Measurements from ENCODE around the gene CBX8.
A peak's percentile ranks its signal among the peaks of the same experiment; 100 is the strongest.

Gene CBX8

DNA sequence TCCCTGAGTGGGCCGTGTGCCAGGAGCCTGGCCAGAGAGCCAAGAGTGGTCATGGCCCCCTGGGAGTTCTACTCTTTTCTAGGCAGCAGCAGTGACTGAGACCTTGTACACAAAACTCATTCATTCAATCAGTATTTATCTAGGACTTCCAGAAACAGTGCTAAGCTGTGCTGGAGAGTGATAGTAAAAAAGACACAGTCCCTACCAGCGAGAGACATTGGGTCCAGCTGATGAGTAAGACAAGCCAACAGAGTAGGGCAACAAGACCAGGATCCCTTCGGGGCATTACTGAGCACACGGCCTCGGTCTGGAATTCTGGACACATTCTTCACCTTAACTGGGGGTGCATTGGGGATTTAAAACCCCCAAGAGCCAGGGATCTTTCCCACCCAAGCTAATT is 22.2 kb upstream of the CBX8 start:
- no peak for DNase-seq

DNA sequence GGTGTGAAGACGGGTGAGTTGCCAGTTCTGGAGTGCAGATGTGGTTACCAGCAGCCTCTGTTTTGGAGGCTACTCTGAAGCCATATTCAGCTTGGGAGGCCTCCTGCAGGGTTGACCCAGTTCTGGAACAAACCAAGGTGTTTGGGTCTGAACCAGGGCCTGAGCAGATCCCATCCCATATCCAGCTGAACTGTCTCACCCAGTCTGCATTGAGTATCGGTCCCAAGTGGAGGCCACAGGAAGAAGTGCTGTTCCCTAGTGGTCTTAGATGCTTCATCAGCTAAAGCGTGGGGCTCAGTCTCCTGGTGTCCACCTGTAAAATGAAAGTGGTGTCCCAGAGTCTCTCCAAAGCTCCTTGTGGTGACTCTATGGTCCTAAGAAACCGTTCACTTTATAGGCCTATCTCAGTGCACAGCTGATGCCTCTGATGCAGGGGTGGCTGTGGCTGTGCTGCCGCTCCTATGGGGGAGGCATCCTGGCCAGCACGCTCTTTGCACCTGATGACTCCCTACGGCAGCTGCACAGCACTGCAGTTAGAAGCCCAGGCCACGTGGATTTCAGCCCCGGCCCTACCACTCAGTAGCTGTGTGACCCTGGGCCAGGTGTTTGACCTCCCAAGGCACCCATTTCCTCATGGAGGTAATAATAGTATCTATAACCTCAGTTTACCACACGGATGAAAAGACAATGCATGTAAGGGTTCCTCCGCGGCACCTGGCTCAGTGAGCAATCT is 21.3 kb upstream of the CBX8 start:
- no peak for DNase-seq

DNA sequence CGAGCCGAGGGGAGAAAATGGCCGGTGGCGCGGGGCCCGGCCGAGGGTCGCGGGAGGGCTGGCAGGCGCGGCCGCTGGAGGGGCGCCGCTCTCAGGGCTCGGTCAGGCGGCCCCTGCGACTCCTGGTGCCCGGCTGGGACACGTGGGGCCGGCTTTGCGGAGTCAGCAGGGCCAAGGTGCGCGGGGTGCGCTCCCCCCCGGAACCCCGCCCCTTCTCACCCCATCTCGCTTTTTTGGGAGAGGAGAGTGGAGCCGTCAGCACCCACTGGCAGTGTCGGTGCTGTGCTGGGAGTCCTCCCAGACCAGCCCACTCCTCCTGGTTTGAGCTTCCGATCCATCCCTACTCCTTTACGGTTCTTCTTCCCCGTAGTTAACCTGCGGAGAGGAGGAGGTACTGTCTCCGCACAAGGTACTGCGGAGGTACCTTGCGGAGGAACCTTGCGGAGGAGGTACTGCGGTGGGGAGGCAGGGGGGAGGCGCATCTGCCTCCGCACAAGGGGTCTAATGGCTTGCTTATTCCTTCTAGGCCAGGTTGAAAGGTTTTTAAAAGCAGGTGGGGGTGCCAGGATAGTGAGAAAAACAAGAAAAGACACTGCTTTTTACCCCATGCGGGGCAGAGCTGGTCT is 19.1 kb upstream of the CBX8 start:
- no peak for DNase-seq

DNA sequence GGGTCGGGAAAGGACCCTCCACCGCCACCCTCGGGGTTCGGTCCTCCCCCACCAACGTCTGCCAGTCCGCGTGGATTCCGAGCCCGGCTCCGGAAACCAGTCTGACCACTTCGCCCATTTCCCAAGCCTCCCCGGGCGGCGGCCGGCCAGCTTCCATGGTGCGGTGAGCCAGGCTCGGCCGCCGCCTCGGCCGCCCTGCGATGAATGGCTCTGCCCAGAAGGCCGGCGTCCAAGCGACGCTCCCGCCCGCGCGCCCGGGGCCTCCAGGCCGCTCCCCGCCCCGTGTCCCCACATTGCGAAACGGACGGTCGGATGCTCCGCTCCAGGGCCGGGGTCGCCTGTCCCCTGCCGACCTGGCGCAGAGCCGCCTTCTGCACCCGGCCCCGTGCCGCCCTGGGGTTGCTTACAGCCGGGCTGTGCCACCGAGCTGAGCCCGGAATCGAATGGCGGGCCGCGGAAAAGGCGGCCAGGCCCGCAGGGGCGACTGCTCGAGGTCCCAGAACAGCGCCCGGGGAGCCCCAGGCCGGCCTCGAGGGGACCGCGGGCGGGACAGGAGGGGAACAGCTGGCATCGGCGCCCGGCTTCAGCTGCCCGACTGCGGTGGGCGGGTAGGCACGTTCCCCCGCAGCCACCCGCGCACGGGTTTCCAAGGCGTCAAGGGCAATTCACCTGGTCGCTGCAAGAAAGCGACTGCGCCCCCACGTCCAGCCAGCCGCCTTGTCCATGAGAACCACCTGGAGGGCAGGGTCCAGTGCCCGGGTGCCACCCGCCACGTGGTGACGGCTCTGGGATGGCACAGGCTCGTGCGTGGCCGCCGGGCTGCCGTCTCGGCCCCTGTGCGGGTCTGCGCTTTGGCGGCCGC is 18.3 kb upstream of the CBX8 start:
- no peak for DNase-seq

DNA sequence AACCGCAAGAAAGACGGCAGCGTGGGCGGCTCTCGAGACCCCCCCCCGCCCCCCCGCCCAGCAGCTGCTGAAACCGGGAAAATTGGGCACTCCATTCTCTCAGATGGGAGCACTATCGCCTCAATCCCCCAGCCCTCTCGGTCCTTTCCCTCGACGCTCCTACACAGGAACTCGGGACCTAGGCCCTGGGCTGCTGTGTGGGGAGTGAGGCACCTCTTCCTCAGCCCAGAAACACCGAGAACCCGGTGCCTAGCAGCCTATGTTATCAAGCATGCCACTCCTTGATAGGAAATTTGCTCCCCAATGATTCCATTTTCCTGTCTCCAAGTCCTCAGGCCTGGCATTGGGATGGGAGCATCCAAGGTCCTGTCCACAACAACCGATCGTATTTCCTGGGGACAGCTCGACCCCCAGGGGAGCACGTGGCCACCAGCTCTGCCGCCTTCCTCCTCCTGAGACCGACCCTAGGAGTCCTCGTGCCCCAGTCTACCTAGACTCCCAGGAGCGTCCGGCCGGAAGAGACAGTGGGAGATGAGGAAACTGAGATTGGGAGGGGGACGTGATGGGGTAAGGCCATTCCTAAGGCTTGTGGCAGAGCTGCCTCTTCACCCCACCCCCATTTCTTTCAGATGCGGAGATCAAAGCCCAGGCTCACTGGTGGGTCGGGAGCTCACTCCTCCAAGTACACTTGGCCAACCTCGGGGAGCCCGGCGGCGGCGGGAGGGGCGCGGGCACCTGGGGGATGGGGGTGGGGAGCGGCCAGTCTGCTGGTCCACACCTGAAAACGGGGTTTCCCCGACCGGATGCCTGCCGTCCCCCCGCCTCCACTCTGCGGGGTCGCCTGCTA is 17.5 kb upstream of the CBX8 start:
- DNase-seq = no peak

DNA sequence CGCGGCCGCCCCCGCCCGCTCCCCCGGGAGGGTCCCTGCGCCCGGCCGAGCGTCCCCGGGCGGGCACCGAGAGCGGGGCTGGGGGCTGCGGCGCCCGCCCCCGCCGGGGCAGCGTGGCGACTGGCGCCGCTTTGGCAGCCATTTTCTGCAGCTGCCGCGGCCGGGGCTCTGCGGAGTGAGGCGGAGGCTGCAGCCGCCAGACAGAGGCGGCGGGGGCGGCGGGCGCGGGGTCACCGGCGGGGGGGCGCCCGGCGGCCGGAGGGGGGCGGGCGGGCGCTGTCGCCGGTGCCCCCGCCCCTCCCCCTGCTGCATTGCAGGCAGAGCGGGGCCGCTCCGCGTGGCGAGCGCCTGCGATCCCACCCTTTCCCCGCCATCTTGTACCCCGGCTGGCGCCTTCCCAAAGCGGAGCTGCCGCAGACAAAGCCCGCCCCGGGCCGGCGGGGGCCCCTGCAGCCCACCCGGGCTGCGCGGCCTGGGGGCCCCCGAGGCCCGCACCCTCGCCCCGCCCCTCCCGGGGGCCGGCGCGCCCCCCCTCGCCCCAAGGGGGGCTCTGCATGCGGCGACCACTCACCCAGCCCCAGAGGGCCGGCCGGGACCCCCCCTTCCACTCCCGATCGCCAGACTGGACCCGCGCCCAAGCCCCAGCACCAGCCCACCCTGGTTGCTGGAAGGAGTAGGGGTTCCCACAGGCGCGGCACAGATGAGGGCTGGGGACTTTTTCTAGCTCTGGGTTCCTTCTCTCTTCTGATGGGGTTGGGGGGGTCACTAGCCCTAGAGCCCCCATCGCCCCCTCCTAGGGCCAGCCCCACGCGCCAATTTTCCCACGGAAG is 16.6 kb upstream of the CBX8 start:
- DNase-seq = no peak

DNA sequence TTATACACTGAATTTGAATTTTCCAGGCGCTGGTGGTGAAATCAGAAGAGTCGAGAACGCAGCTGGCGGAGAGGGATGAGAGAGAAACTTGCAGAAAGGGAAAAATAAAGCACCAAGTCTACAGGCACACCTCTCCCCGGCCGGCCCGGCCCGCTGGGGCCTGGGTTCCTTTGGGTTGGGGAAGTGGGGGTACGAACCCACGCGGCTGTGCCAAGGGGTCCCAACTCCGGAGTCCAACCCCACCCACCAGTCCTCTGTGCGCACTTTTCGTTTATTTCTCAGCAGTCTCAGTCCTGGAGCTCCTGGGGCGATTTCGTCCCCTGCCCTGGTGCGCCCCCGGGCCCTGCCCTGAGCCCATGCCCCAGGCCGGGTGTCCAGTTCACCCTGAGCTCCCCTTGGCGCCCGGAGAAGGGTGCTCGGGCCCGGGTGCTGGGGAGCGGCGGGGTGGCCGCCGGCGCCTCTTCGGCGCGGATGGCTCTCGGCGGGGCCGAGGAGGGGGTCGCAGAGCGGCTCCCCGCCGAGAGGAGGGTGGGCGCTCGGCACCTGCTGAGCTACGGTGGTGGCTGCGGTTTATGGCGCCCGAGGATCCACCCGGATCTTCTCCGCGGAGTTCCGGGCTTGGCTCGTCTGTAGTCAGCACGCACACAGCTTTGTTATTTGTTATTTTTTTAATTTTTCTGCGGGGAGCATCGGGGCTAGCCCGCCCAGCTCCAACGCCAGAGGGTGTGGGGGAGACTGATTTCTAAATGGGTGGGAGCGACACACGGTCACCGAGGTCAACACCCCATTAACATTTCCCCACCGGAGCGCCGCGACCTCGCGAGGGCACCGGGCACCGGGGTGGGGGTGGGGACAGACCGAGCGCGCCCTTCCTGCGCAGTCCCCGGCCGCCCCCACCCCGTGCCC is 15.7 kb upstream of the CBX8 start:
- no peak for DNase-seq

DNA sequence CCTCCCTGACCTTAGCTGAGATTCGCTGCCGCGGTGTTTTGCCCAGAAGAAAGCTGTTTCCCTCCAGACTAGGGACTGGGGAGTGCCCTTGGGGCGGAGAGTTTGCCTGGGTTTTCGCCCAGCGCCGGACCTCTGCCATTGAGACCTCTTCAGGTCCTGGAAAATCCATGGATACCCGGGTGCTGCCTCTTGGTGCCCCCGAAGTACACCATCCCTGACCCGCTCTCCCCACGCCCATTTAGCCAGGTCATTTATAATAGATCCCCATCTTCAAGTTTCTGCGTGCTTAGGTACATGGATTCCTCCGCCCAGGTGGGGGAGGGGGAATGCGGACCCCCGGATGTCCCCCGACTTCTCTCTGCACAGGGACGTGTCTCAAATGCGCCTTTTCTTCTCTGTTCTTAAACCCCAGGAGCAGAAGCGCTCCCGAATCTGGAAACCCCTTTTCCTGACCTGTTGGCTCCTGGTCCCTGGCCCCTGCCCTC is 15.0 kb upstream of the CBX8 start:
- DNase-seq = no peak

DNA sequence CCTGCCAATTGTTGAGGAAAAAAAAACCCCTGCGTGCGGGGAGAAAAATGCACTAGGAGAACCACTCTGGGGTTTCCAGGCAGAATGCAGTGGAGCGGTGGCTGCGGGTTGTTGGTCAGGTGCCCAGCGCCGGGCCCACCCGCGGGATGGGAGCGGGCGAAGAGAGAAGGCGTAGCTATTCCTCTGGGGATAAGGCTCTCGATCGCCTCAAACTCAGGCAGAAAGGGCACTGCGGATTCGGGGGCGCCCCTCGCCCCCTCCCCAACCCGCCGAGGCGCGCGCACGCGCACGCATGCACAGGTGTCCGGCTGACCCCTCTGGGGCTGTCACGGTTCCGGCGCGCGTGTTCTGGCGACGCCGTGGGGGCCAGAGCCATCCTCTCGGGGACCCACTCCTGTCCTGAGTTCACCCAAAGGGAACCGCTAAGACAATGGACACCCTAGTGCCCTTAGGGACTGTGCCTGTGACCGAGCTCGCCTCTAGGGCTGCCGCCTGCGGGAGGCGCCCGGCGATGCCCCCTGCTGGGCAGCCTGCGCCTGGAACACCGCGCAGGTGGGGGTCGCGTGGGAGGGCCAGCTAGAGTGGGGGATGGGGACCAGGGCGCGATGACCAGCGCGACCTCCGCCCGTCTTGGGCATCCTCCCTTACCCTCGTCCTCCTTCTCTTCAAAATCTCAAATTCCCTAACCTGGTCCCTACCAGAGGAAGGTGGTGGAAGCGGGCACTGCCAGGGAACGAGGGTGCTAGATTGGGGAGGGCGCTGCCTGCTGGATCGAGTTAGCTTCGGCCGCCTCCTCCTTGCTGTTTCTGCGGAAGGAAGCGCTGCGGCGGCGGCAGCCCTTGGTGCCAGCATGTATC is 14.4 kb upstream of the CBX8 start:
- DNase-seq = no peak

DNA sequence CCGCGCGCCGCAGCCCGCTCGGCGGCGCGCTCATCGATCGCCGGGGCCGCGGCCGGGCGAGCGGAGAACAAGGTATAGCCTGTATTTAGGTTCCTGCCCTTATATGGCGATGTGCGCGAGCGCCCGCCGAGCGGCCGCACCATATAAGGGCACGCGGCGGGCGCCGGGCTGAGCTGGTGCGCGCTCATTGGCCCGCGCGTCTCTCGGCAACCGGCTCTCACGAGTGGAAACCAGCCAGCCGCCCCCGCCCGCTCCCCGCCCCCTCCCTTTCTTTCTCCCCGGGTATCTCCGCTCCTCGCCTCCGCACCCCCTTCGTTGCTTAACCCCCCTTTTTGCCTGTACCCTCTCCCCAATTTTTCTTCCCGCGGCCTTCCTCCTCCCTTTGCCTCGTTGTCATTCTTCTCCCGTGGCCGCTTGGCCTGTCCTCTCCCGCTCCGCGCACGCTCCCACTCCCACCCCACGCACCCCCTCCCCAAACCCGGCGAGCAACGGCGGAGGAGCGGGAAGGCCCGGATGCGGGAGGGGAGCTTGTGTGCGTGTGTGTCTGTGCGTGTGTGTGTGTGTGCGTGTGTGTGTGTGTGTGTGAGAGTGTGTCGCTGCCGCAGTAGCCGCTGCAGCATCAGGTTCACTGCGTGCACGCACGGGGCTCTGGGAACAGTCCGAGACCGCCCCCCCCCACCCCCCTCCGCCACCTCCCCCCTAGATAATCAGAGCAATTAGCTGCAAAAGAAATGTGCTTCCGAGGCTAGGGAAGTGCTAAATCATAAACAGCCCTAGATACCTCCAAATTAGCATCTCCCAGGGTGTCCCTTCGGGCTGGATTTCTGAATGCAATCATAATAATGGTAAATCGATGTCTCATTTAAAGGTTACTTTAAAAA is 13.5 kb upstream of the CBX8 start:
- peak; percentile 67 for DNase-seq

DNA sequence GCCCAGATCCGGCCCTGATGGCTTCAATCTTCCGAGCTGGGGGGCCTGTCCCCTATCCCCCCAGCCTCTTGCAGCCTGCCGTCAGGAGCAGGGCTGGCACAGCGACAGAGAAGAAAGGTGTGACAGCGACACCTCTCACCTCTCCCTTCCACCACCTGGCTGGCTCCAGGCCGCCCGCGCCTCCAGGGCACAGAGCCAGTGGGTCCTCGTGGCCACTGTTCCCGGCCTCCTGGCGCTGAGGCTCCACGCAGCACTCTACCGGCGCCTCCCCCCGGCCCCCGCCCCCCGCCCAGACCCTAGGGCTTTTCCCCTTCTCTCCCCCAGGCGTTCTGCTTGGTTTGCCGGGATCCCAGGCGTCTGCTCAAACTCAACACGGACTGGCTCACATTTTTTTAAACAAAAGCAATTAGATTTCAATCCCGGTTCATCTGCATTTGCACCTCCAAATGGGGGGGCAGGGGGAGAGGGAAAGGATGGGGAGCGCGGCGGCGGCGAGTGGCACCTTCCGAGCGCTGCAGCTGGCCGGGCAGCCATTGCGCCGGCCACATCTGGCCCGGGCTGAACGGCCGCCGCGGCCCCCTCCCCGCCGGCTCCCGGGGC is 12.8 kb upstream of the CBX8 start:
- no peak for DNase-seq

DNA sequence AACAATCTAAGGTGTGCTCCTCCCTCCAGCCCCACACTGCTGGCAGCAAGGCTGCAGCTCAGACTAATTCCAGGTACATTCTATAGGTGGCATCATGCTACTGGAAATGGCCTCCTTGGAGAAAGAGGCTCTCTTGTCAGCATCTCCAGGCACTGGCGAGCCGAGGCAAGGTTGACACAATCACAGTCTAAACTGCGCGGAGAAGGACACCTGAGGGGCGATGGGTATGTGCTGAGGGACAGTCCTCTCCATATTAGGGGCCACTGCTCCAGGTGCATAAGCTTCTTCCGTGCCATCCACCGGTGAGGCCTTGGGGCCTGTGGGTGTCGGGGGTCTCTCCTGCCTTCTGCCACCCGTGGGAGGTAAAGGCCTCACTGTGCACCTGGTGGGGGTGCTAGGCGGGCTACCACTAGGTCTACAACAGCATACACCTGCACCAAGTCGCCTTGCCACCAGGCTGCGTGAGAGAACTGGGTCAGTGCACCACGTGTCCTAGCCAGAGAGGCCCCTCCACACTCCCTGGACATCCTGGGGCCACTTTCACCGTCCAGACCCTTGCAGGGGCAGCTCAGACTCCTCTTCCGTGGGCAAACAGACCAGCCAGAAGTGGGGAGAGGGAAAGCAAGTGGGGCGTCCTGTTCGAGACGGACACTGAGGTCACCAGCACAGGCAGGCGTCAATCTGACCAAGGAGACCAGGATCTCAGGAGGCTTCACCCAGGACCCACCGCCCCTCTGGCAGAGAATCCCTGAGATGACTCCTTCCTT is 12.1 kb upstream of the CBX8 start:
- no peak for DNase-seq

DNA sequence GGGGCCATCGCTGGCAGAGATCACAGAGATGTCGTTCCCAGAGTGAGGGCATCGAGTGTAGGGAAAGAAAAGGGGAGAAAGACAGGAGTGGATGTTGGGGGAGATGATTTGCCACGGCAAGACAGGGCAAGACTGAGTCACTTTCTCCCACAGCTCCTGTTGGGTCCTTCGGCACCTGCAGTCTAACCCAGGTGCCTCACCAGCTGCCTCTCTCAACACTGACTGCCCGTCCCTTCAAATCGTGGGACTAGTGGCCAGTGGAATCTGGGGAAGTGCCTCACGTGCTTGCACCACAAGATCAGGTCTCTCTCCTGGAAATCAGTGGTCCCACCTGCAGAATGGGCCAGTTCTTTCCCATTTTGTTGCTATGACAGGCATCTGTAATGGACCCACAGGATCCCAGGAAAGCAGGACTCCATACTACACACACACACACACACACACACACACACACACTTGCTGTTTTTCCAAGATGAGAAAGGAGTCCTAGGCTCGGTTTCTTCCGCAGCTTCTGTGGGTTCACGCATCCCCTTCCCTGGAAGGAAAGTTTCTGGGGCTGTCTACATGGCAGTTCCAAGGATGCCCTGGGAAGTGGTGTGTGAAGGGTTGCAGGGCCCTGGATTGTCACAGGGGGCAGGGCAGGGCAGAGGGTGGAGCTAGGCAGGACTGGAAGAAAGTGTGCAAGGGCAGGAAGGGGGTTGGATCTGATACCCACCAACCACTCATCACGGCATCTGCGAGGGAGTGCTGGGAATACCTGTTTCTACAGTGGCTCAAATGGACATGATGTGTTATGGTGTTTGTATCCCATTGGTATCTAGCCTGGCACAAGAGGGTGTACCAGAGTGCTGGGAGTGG is 10.2 kb upstream of the CBX8 start:
- no peak for DNase-seq

DNA sequence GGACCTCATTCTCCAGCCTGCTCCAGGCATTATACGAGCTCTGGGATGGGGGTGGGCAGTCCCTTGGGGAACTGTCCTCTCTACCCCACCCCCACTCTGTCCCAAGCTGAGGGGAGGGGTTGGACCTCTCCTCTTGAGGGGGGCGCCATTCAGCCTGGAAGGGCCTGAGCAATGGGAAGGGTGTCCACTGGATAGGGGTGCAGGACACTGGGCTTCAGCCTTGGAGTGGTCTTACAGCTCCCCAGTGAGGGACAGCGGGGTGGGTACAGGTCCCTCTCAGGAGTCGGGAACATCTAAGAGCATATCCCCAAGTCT is 9.5 kb upstream of the CBX8 start:
- DNase-seq = no peak

DNA sequence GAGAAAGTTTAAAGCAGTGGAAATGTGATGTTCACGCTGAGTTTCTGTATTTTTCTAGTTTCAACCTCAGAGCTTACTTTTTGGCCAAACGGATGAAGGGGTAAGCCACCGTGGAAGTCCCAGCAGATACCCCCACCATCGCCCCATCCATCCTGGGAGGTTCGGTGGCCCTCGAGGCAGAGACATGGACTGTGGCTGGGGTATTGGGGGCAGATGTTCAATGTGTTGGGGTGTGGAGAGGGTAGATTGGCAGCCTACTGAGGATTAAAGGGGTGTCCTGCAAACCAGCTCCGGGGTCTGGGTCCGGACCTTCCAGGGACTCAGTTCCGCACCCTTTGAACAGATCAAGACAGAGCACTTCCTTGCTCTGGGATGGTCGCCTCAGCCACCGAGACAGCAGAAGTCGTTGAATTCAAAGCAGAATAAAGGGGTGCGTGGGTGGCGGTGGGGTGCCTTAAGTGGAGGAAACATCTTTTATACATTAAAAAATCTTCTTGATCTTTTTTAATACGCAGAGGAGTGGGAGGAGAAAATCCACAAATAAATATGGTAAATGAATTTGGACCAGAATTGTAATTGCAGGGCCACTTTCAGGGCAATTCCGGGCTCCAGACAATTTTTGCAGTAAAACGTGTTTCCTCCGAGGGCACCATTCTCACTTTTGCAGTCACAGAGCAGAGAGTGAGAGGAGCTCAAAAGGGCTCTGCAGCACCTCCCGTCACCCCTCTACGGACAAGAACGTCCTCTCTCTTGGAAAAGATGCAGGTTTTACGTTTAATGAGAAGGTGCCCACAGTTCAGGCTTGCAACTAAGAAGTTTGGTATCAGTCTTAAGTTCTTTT is 8.2 kb upstream of the CBX8 start:
- DNase-seq = no peak

All from T-helper 9 cell (primary cell).